DMS153 (cell line): ENCODE measurements around the gene ZSCAN21.

Experiments
- DNase-seq: peaks from one replicate; lab custom pipeline; 2025; lab: John Stamatoyannopoulos, UW

ZSCAN21 gene

DNA sequence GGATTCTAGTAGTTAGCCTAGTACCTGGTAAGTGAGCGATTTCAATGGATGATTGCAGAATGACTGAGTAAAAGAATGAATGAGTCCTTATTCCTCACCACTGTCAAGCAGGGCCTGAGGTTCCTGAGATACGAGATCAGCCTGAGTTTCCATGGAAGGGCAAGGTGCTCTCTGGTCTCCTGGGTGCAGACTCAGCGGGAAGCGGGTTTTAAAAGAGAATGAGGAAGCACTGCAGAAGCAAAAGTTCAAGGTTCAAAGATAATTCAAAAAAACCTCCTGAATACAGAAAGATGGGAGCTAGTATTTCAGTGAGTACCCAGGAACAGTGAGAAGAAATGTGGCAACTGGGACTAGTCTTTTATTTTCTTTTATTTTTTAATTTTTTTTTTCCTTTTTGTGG, 27.6 kb downstream of the ZSCAN21 start:
- no peak for DNase-seq

DNA sequence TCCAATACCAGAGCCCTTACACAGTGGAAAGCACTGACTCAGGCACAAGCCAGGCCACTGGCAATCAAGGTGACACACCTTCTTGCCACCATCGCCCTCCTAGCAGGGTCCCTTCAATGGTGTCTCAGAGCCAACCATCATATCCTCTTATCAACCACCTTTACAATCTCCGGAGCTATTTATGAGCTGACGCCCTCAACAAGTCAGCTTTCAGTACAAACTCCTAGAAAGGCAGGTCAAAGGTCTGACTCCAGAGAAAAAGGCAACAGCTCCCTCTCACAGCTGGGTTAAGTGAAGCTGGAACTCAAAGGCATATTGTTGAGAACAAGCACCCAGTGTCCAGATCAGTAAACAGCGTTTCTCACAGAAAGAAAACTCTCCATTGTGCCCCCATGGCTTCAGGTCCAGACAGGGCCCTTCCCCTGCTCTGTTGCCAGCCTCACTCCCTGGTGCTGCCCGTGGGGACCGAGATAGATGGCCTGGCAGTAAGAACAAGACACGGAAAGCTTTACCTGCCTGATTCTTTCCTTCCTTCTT, 29.5 kb downstream of the ZSCAN21 start:
- DNase-seq, result no peak

DNA sequence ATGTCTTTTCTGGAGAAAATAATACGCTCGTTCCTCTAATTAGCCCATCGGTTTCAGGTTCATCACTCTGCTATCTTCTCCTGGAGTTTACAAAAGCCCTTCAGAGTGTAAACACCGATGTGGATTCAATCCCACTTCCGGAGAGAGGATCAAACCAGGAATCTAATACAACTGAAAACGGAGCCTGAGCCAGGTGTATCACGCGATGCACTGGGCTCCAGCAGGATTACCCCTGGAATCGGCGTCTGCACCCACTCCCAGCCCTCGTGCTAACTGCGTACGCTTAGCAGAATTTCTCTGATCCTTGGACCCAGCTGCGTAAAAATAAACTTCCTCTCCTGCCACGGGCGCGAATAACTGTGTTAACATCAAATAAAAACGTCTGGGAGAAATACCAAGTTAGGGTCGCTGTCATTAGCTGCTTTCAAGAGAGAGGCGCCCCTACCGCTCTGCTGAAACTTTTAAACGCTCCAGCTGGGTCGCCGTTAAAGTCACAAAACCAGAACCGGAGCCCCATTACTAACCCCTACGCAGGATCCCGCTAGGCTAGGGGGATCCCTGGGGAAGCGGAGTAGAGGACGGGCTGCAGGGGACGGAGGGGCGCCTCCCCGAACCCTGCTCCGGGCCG, 31.4 kb downstream of the ZSCAN21 start:
- peak; percentile 33 for DNase-seq

DNA sequence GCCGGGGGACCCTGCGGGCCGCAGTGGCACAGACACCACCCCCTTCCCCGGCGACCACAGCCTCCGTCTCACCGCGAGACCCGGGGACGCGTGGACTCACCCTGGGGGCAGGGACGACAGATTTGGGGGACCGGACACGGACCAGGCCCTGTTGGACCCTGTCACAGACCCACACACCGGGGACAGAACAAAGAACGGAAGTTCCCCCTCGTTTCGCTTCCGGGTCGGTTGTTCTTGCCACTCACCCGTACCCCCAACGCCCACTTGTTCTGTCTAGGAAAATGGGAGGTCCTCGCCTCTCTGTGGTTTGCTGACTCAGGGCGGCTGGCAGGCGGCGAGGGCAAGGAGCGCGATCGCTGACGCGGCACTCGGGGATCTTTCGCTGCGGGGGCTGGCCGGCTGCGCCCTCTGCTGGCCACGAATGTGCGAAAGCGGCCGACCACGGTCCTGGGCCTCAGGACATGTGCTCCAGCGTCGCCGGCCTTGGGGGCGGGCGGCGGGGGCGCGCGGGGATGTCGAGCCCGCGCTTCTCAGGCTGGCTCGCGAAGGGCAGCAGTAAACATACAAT, 32.0 kb downstream of the ZSCAN21 start, which contains the start of gene ZNF3:
Gene ZNF3, minus strand, starts transcription at position 189 of the 568 bp plus-strand sequence. CDS start 4,366 bp downstream, outside the sequence.
- DNase-seq, result peak; percentile 98

DNA sequence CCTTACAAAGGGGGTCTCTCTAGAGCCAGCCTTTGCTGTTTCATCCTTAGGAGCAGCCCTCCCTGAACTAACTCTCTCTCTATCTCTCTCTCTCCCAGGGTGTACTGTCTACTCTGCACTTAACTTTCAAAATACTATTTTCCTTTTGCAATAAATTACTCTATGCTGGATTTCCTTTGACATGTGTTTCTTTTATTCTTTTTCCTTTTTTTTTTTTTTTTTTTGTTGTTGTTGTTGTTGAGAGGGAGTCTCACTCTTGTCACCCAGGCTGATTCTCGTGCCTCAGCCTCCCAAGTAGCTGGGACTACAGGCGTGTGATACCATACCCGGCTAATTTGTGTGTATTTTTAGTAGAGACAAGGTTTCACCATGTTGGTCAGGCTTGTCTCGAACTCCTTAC, 33.4 kb downstream of the ZSCAN21 start:
- no peak for DNase-seq

DNA sequence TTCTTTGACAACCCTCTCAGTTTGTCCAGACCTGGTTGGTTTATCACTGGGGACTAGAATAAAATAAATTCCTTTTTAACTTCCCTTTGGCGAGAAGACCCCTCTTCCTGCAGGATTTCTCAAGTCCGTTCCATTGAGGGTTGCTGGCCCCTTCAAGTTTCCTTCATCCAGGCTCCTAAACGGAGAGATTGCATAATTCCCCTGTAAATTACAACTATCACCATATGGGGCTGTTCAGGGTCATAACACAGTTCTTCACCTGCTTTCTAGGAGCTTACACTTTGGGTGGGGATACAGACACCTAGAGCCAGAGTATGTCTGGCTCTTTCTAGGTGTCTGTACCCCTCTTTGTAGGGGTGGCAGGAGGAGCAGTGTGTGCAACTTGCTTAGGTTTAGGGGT, 35.9 kb downstream of the ZSCAN21 start:
- no peak for DNase-seq

DNA sequence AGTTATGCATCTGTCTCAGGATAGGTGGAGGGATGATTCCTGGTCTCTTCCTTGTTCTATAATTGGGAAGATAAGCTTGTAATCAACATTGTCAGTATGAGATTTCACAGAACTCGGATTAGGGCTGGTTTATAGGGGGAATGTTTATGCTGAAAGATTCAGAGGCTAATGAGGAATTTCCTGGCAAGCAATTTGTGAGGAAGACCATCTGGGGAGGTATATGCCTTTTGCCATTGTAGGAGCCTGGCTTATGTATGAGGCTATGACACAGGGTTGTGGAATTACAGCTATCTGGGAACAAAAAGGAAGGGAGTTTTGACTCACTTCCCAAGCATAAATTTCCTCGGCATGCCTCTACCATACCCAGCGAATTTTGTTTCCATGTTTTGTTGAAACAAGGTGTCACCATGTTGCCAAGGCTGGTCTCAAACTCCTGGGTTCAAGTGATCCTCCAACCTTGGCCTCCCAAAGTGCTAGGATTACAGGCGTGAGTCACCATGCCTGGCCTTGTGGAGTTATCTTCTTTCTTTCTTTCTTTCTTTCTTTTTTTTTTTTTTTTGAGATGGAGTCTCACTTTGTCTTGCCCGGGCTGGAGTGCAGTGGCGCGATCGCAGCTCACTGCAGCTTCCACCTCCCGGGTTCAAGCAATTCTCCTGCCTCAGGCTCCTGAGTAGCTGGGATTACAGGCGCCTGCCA, 37.6 kb downstream of the ZSCAN21 start:
- no peak for DNase-seq

DNA sequence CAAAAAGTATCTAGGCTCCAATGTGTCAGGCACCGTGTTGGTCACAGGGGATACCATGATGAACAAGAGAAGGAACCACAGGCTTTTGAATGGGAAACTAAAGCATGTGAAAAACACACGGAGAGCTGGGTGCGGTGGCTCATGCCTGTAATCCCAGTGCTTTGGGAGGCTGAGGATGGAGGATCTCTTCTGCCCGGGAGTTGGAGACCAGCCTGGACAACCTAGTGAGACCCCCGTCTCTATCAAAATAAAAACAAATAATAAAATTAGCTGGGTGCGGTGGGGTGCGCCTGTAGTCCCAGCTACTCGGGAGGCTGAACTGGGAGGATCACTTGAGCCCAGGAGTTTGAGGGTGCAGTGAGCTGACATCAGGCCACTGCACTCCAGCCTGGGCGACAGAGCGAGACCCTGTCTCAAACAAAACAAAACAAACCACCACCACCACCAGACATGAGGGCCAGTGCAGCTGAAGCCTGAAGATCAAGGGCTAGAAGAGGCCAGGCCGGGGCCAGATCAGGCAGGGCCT, 38.6 kb downstream of the ZSCAN21 start:
- no peak for DNase-seq

DNA sequence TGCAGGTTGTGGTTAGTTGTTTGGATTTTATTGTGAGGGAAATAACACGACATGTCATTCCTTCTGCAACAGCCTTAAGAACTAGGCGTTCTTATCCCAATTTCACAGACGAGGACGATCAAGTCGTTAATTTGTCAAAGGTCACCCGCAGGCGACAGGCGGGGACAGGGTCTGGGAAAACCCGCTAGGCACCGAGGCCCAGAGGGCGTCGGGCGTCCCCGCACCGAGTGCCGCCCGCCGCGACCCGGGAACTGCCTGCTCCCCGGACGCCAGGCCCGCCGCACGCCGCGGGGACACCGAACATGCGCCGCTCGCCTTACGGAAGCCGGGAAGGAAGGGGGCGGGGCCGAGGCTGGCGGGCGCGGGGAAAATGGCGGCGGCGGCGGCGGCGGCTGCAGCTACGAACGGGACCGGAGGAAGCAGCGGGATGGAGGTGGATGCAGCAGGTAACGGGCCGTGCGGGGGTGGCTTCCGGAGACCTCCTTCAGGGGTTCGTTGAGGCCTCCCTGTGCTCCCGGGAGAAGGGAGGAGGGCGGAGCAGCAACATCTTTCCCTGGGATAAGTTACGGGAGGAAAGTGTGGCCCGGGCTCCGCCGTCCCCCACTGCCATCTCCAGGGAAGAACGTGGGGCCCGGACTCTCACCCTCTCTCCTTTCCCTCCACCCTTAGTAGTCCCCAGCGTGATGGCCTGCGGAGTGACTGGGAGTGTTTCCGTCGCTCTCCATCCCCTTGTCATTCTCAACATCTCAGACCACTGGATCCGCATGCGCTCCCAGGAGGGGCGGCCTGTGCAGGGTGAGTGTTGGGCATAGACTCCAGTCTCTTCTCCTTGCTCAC, 39.3 kb downstream of the ZSCAN21 start, which contains the start of gene COPS6:
Gene COPS6, plus strand, starts transcription at position 349 of the 837 bp plus-strand sequence. Its CDS starts 22 bp downstream, at position 371.
- DNase-seq, result peak; percentile 43

DNA sequence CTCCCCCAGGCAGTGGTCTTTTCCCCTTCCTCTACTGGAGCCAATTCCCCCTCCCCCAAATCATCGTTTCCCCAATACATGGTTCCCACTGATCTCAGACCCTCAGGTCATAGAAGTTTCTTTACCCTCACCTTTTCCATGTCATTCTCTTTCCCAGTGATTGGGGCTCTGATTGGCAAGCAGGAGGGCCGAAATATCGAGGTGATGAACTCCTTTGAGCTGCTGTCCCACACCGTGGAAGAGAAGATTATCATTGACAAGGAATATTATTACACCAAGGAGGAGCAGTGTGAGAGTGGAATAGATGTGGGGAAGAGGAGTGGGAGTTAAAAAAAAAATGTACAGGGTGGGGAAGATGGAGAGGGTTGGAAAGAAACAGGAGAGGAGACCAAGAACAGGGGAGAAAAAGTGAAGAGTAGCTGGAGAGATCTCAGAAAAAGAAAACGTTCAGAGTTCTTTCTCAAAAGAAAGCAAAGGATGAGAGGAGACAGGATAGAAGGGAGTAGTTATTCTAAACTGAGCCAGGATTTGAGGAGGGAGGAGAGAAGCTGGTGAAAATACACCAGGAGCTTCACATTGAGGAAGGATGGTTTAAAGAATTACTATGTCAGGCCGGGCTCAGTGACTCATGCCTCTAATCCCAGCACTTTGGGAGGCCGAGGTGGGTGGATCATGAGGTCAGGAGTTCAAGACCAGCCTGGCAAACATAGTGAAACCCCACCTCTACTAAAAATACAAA, 40.1 kb downstream of the ZSCAN21 start:
- DNase-seq, result no peak

DNA sequence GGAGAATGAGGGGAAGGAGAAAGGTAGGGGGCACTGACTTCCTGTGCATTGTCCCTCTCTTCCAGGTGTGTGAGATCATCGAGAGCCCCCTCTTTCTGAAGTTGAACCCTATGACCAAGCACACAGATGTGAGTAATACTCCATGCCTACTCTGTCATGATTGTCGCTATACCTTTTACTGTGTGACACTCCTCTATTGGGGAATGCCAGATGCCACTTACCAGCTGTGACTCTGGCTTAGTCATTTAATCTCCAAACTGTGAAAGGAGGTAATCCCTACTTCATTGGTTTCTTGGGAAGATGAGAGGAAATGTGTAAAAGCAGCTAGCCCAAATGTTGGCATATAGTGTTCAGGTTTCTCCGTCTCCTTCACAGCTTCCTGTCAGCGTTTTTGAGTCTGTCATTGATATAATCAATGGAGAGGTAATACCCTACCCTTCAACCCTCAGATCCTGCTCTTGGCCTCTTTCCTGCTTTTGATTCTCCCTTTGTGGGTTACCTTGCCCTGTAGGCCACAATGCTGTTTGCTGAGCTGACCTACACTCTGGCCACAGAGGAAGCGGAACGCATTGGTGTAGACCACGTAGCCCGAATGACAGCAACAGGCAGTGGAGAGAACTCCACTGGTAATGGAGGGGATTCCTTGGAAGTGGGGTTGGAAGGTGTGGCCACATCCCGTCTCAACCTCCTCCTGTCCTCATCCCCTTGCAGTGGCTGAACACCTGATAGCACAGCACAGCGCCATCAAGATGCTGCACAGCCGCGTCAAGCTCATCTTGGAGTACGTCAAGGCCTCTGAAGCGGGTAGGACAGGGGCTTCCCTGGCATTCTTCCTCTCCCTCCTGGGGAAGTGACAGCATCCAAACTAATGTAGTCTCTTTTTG, 41.2 kb downstream of the ZSCAN21 start:
- no peak for DNase-seq

DNA sequence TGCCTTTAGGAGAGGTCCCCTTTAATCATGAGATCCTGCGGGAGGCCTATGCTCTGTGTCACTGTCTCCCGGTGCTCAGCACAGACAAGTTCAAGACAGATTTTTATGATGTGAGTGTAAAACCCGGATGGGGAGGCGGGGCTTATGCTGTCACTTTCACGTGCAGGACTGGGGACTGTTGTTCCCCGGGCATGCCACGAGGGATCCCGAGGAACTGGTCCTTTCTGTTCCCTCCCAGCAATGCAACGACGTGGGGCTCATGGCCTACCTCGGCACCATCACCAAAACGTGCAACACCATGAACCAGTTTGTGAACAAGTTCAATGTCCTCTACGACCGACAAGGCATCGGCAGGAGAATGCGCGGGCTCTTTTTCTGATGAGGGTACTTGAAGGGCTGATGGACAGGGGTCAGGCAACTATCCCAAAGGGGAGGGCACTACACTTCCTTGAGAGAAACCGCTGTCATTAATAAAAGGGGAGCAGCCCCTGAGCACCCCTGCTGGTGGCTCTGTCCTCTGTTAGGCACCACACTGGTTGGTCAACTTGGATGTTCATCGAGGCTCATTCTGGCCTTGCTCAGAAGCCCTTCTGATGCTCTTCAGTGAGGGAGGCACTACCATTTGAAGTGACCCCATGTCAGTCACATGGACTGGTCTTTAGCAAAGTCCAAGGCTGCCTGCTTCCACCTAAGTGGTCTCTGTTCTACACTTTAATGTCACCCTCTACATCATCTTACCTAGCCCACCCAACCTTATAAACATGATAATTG, 42.0 kb downstream of the ZSCAN21 start:
- DNase-seq, result no peak

DNA sequence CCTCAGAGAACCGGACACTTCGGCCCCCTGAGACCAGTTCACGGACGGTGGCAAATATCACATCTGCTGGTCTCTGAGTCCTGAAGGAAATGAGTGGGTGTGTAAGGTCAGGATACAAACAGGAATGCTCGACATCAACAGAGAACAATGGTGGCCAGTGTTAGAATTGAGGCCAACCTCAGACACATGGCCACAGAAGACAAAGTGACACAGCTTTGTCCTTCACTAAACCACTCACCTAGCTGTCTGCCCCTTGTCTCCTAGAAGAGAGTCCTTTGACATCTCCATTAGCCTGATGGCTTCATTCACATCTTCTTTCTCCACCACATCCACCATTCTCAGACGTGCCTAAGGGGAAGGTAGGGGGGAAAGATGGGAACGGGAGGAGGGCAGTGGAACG, 43.5 kb downstream of the ZSCAN21 start:
- no peak for DNase-seq

DNA sequence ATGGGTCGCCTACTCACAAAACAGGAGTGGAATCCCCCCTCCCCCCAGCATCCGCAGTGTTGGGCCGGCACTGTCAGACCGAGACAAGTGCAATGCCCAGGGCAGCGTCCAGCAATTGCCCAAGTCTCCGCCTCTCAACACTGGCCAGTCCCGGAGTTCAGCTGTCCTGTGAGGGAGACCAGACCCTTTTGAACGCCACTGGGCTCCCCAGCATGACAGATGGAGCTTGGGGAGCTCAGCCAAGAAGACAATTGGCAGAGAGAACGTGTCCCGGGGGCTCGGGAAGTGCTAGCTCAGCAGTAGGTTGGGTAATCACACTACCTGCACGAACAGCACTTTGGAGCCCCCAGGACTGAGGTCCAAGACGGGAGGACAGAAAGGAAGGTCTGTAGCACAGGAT, 43.9 kb downstream of the ZSCAN21 start:
- DNase-seq, result no peak

DNA sequence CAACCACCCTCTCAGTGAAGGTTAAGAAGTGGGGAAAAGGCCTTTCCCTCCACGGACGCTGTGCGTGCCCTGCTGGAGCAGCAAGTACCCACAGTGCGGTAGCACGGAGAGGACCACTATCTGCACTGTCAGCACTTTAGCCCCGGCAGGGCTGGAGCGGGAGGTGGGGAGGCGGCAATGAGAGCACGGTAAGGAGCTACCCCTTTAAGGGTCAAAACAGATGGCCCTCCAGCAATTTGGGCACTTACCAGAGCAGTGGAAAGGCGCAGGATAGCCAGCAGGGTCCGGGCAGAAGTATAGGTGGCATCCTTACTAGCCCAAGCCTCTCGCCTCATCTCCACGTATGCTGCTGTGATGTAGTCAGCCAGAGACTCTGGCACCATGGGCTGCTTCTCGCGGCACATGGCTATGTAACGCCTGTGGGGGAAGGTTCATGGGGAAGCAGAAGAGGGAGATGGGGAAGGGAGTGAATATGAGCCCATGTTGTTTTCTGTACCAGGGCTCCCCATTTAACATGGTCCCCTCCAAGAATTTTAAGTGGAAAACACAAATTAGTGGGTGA, 44.4 kb downstream of the ZSCAN21 start:
- no peak for DNase-seq

DNA sequence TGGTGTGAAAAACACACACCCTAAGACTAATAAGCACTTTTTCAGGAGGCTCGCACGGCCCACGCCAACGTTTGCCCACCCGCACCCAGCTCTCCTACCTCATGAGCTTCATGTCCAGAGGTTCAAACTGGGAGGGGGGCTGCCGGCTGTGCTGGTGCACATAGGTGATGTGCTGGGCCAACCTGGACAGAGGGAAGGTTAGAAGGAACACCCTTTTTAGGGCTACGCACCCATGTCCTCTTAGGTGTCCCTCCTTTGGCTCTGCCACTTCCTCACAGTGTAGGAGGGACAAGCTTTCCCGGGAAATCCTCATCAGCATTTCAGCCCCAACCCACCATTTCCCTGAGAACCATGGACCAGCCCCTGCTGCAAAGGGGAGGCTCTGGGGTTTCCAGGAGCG, 45.7 kb downstream of the ZSCAN21 start:
- no peak for DNase-seq

DNA sequence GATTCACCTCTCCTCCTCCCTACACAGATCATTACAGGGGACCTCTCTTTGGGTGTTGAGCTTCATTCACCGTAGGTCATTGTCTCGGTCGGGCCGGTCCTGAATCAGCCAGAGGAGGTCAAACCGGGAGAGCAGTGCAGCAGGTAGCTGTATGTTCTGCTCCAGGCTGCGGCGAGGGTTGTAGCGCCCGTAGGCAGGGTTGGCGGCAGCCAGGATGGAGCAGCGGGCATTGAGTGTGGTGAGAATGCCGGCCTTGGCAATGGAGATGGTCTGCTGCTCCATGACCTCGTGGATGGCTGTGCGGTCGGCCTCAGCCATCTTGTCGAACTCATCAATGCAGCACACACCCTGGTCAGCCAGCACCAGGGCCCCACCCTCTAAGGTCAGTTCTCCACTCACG, 46.1 kb downstream of the ZSCAN21 start:
- DNase-seq, result no peak

DNA sequence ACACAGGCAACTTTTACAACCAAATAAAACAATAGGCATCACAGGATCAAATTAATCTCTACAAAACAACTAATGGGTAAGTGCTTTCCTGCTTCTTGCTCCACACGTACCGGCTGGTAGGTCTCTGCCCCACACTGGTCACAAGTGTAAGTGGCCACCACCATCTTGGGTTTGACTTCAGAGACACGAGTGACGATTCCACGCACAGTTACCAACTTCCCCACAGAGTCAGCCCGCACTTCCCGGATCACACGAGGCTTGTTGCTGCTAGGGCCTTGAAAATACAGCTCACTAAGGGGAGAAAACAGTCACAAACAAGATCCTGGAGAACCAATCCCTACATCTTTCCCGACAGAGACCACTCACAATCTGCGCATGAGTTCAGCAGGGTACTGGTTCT, 49.3 kb downstream of the ZSCAN21 start:
- no peak for DNase-seq

DNA sequence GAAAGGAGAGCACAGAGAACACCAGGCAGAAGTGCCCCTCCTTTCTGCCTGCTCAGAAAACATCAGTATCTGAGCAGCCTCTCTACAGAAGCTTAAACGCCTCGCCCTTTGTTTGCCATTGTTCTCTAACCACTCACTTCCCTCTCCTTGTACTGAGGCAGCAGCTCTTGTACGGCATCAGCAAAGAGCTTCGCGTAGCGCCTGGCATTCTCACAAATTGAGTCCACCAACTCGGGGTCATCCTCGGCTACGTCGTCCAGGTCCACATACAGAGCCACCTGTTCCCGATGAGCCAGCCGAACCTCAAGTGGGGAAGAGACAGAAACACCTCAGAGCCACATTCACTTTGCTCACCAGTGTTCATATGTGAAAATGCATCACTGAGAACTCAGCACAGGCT, 49.9 kb downstream of the ZSCAN21 start:
- no peak for DNase-seq
